Mucosa of stomach (tissue), 1 donor: ENCODE data around the gene MAN1B1.

ENCODE experiments used
- H3K27me3 ChIP-seq: one replicate; pipeline ENCODE4 v1.7.0; 2013; ENCODE audit warnings: mild to moderate bottlenecking, low read length; ENCODE audit not compliant: control insufficient read depth, insufficient read depth
- H3K36me3 ChIP-seq: one replicate; pipeline ENCODE4 v1.7.0; 2013; ENCODE audit warnings: low read length; ENCODE audit not compliant: control insufficient read depth, insufficient read depth
- H3K4me1 ChIP-seq: one replicate; pipeline ENCODE4 v1.7.0; 2013; ENCODE audit warnings: mild to moderate bottlenecking, low read length; ENCODE audit not compliant: control insufficient read depth, insufficient read depth
- H3K4me3 ChIP-seq: one replicate; pipeline ENCODE4 v1.7.0; 2013; ENCODE audit warnings: low read length
- H3K9ac ChIP-seq: one replicate; pipeline ENCODE4 v1.7.0; 2013; ENCODE audit warnings: mild to moderate bottlenecking, low read length, moderate library complexity
- H3K9me3 ChIP-seq: one replicate; pipeline ENCODE4 v1.7.0; 2013; ENCODE audit warnings: mild to moderate bottlenecking, low read length, moderate library complexity; ENCODE audit not compliant: control insufficient read depth
- donor health status: Pancreatic carcinoma.

MAN1B1 gene

DNA sequence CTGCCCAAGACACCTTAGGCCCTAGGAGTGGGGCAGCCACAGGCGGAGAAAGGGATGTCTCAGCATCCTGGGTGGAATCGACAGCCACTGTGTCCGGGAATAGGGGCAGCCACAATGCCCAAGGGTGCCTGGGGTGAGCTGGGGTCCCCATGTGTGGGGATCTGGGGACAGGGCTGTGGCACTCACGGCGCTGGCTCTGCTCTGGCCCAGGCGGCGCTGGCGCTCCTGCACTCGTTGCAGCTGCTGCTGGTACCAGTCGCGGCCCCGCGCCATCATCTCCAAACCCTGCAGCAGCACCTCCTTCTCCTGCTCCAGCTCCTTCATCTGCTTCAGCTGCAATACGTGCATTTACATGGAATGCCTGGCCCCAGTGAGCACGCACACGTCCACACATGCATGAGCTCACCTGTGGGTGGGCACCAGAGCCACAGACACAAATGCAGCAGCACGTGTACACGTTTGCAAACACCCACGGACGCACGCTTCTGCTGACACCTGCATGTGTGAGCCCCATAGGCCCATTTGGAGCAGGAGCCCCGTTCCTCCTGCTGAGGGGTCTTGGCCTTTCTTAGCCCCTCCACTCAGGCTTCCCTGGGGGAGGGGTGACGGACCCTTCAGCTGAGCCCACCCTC, 21.3 kb upstream of the MAN1B1 start:
- no peak overlapping the region for H3K4me3 ChIP-seq
- H3K27me3 ChIP-seq, result peaks cover 13% of the 10 kb centered on the region

DNA sequence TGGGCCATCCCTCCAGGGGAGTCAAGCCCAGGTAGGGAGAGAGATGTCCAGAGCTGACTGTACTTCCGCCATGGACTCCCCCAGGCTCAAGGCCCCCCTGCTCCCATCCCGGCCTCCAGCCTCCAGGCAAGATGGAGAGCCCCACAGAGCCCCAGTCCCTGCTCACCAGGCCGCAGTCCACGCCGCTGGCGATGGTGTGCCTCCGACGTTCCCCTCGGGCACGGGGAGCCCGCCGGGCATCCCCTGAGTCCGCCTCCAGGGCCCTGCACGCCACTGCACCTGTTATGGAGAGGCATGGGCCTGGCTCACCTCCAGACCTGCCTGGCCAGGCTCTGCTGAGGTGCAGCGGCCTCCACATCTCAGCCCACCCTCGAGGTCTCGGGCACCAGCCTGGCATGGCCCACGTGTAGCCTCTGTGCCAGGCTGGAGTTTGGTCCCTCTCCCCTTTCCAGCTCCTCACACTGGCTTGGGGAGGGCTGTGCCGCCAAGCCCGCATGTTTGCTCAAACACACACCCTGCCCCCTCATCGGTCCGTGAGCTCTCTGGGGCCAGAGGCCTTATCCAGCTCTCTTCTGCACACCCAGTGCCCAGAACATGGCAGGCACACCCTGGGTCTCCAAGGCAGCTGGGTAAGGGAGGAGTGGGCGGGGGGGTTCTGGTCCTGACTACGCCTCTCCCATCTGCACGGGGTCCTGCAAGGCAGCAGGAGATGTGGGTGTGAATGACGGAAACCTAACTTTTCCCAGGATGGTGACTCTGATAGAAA, 20.5 kb upstream of the MAN1B1 start:
- Histone ChIP-seq H3K36me3 (no peaks in the 10 kb centered on the region), H3K4me3 (no peak overlapping the region), H3K9ac (no peak overlapping the region), H3K4me1 (peaks cover 41% of the 10 kb centered on the region), H3K27me3 (peaks cover 13% of the 10 kb centered on the region), H3K9me3 (no peaks in the 10 kb centered on the region)

More for the DNA sequence above, 21.3 kb upstream of the MAN1B1 start:
- H3K36me3 ChIP-seq, result no peaks in the 10 kb centered on the region
- peaks cover 33% of the 10 kb centered on the region for H3K4me1 ChIP-seq
- H3K9me3 ChIP-seq, result no peaks in the 10 kb centered on the region
- H3K9ac ChIP-seq, result no peak overlapping the region

DNA sequence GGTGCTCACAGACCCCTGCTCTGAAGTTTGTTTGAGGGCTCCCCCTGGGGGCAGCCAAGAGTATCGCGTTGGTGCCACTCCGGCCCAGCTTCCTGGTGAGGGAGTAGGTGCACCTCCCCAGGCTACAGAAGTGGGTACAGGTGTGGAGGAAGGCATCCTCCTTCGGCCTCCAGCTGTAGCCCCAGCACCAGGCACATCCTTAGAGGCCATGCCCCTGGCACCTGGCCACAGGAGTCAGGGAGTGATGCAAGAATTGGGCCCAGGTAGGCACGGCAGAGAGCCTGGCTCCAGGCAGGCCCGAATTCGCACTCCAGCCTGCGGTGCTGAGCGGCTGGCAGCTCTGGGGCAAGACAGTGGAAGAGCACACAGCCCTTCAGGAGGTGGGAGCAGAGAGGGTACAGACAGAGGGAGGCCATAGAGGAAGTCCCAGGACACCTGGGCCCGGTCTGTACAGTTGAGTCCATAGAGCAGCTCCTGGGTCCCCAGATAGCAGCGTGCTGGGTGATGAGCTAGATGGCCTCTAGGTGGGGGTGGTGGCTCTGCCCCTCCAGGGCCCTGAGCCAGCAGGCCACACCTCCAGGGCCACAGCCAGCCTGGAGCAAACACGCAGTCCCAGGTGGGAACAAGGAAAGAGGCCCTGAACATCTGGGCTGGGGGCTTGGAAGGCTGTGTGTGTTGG, 18.8 kb upstream of the MAN1B1 start:
- Histone ChIP-seq H3K4me1 (peaks cover 42% of the 10 kb centered on the region), H3K27me3 (peaks cover 13% of the 10 kb centered on the region), H3K4me3 (no peak overlapping the region), H3K9me3 (no peaks in the 10 kb centered on the region), H3K9ac (no peak overlapping the region), H3K36me3 (no peaks in the 10 kb centered on the region)

DNA sequence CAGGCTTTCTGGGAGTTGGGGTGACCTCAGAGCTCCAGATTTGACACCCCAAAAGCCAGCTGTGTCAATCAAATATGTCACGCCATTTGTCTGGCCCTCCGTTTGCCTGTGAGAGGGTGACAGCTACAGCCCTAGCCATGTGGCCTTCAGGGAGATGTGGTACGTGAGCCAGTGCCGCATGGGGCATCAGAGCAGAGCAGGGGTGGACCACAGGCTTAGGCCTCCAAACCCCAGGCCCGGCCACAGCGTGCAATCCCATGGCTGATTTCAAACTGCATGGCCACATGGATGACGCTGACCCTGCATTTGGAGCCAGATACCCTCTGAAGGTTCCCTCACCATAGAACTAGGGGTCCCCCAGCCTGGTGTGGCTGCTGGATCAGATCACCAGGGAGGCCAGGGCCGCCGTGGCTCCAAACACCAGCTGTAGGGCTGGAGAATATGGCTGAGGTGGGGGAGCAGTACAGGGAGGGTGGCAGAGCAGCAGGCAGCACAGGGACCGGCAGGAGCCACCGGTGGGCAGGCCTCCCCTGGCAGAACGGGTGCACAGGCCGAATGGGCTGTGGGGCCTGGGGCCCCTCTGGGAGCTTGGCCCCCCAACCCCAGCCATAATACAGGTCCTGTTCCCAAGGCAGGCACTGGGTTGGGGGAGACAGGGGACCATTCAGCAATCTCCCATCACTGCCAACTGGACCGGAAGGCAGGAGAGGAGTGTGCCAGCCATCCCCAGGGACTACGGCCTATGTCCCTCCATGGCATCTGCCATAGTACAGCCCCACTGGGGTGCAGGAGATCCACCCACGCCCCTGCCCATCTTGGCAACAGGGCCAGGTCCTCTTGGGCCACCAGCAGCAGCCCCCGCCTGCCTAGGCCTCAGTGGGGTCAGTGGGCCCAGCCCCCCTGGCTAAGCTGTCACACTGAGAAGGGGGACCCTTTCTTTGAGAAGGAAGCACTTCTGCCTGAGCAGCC, 18.0 kb upstream of the MAN1B1 start:
- Histone ChIP-seq H3K9me3 (no peaks in the 10 kb centered on the region), H3K27me3 (peaks cover 13% of the 10 kb centered on the region), H3K36me3 (no peaks in the 10 kb centered on the region), H3K4me3 (no peak overlapping the region), H3K9ac (no peak overlapping the region), H3K4me1 (peaks cover 43% of the 10 kb centered on the region)

DNA sequence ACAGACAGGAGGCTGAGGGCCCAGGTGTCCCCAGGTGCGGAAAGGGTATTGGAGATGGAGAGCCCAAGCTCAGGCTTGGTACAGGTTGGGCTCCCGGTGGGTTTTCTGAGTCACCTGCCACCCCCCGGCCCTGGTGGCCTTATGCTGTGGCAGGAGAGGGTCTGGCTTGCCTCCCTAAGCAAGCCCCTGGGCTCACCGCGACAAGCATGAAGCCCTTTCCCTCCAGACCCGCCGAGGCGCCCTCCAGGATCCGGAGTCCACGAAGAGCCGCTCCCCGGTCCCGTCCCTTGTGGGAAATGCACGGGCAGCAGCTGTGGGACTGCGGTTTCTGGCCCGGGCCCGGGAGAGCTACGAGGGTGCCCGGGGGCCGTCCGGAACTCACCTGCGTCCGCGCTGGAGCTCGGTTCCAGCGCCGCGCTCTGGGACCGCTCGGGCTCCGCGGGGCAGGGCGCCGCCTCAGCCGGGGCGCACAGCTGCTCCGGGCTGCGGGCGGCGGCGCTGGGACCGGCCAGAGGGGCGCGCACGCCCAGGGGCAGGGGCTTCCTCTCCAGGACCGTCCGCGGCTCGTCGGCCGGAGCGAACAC, 17.2 kb upstream of the MAN1B1 start:
- no peak overlapping the region for H3K9ac ChIP-seq
- no peaks in the 10 kb centered on the region for H3K9me3 ChIP-seq
- H3K27me3 ChIP-seq, result peaks cover 13% of the 10 kb centered on the region
- H3K4me1 ChIP-seq, result peaks cover 42% of the 10 kb centered on the region
- no peaks in the 10 kb centered on the region for H3K36me3 ChIP-seq
- no peak overlapping the region for H3K4me3 ChIP-seq

DNA sequence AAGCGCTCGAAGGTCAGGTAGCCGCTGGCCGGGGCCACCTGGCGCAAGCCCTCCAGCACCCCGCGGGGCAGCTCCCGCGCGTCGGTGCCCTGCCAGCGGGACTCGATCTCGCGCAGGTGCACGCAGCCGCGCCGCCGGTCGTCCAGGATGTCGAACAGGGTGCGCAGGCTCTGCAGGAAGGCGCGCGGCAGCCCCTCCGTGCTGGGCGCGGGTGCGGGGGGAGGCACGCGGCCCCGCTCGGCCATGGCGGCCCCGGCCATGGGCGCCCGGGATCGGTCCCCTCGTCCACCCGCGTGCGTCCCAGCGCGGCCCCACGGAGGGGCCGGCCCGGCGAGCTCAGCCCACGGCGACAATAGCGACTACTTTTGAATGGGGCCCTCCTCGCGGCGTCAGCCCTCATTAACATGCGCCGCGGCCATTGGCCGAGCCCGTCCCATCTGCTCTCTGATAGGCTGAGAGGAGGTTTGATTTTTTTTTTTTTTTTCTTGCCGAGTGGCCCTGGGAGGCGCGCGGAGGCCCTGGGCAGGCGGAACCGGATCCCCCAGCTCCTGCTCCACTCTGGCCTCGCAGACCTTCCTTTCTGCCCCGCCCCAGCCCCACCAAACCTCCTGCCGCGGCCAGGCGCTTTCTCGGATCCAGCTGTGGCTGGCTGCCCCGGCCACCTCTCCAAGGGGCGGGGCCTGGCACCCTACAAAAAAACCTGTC, 16.4 kb upstream of the MAN1B1 start, which contains the start of gene SAPCD2:
SAPCD2 (minus strand) TSS at position 357 of the 705 bp plus-strand sequence; CDS start at position 260, 97 bp downstream.
- Histone ChIP-seq H3K4me3 (peak within 1 kb of the TSS; percentile 25), H3K36me3 (no peaks in the 10 kb centered on the region), H3K9ac (peak within 1 kb of the TSS; percentile 65), H3K4me1 (peaks cover 42% of the 10 kb centered on the region), H3K27me3 (peaks cover 13% of the 10 kb centered on the region), H3K9me3 (no peaks in the 10 kb centered on the region)

DNA sequence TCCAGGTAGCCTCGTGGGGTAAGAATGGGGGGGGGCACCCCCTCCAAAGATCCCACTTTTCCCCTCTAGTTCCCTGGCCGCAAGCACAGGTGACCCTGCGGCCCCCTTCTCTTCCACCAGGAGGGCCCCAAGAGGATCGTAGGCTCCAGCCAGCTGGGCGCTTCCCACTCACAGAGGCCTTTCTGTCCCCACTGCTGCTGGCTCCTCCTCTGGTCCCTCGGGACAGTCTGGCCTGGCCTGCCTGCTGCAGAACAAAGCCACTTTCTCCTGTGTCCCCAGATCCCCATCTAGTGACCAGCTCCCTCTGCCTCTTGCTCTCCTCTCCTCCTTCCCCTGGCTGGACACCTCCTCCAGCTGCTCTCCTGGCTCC, 15.9 kb upstream of the MAN1B1 start:
- no peaks in the 10 kb centered on the region for H3K9me3 ChIP-seq
- H3K4me1 ChIP-seq, result peaks cover 42% of the 10 kb centered on the region
- H3K36me3 ChIP-seq, result no peaks in the 10 kb centered on the region
- peak overlapping the region; percentile 65 for H3K9ac ChIP-seq
- no peak overlapping the region for H3K4me3 ChIP-seq
- peaks cover 13% of the 10 kb centered on the region for H3K27me3 ChIP-seq

DNA sequence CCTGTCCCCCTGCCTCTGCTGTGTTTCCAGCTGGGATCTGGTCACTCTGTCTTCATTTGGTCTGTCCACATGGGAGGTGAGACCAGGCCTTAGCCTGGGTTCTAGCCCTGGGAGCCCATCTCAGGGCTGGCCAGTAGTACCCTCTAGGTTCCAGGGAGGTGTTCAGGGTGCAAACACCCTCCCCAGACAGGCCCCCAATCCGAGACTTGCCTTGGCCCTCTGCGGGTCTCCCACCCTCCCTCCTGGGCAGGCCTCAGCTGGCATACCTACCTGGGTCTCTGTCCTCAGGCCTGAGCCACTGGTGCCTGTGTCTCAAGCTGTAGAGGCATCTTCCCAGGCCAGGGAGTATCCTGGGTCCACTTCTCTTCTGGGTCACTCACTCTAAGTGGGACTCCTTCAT, 15.5 kb upstream of the MAN1B1 start:
- H3K36me3 ChIP-seq, result no peaks in the 10 kb centered on the region
- peaks cover 41% of the 10 kb centered on the region for H3K4me1 ChIP-seq
- peaks cover 13% of the 10 kb centered on the region for H3K27me3 ChIP-seq
- H3K4me3 ChIP-seq, result no peak overlapping the region
- peak overlapping the region; percentile 65 for H3K9ac ChIP-seq
- no peaks in the 10 kb centered on the region for H3K9me3 ChIP-seq

DNA sequence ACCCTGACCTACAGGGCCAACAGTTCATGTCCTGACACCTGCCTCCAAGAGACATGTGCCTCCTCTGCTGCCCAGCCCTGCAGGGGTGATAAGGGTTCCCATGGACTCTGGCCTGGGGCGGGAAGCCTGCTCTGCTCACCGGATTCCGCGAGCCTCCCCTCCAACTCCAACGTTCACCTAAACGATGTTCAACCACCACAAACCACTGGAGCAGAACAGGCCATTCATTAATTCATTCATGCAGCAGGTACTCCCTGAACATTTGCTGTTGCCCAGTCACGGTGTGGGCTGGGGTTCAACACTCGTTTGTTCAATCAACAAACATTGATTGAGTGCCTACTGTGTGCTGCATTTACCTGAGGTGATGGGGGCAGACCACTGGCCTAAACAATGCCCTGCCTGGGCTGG, 12.8 kb upstream of the MAN1B1 start:
- H3K9me3 ChIP-seq, result no peaks in the 10 kb centered on the region
- H3K9ac ChIP-seq, result no peak overlapping the region
- peaks cover 4% of the 10 kb centered on the region for H3K27me3 ChIP-seq
- peaks cover 41% of the 10 kb centered on the region for H3K4me1 ChIP-seq
- H3K4me3 ChIP-seq, result no peak overlapping the region
- no peaks in the 10 kb centered on the region for H3K36me3 ChIP-seq

DNA sequence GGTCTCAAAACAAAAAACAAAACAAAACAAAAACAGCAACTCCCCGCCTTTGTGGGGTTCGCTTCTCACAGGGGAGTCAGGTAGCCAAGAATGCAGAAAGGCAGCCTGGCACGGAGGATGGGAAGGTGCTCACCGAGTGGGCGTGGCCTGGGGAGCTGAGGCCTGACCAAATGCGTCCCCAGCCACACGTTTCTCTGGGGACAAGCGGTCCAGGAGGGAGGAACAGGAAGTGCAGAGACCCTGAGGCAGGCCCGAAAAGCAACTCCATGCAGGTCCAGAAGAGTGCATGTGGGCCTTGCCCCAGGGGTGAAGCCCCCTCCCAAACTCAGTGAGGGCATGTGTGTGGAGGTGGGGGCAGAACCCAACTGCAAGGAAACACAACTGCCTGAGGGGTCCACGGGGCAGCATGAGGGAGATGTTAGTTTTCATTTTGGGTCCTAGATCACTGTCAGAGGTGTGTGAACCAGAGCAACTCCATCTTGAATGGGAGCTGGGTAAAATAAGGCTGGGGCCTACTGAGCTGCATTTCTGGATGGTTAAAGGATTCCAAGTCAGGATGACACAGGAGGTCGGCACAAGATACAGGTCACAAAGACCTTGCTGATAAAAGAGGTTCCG, 12.0 kb upstream of the MAN1B1 start:
- H3K27me3 ChIP-seq, result no peaks in the 10 kb centered on the region

More for the DNA sequence above, 12.0 kb upstream of the MAN1B1 start:
- Histone ChIP-seq H3K9me3 (no peaks in the 10 kb centered on the region), H3K4me1 (peaks cover 41% of the 10 kb centered on the region), H3K4me3 (no peak overlapping the region), H3K9ac (no peak overlapping the region), H3K36me3 (no peaks in the 10 kb centered on the region)
